Sigmoid colon (tissue), 4 donors: ENCODE data around the gene SMTNL2.

Experiments used
- EP300 ChIP-seq, 4 donors: sonication (generic); formaldehyde crosslinking; IDR thresholded peaks; one replicate each; pipeline ENCODE4 v1.6.1; 2017; ENCODE audit warnings: antibody characterized with exemption in 4 of 4
- POLR2AphosphoS5 ChIP-seq, 4 donors: sonication (generic); formaldehyde crosslinking; IDR thresholded peaks; one replicate each; pipeline ENCODE4 v1.6.1; 2017; ENCODE audit warnings: antibody characterized with exemption in 4 of 4
- TF ChIP-seq, protein P1 (sequence below), 4 experiments: fragments of 450-650 bp in 3 of 4; fragments of 200-600 bp in 1 of 4; IDR thresholded peaks; one replicate each; pipeline ENCODE4 v1.5.1; 2016 to 2019; ENCODE audit warnings: antibody characterized with exemption in 4 of 4, mild to moderate bottlenecking in 3 of 4, moderate library complexity in 2 of 4

GRCh38 chr17:4555873-4556759 is 28.2 kb upstream of the SMTNL2 start:
- TF ChIP-seq, protein P1, sequence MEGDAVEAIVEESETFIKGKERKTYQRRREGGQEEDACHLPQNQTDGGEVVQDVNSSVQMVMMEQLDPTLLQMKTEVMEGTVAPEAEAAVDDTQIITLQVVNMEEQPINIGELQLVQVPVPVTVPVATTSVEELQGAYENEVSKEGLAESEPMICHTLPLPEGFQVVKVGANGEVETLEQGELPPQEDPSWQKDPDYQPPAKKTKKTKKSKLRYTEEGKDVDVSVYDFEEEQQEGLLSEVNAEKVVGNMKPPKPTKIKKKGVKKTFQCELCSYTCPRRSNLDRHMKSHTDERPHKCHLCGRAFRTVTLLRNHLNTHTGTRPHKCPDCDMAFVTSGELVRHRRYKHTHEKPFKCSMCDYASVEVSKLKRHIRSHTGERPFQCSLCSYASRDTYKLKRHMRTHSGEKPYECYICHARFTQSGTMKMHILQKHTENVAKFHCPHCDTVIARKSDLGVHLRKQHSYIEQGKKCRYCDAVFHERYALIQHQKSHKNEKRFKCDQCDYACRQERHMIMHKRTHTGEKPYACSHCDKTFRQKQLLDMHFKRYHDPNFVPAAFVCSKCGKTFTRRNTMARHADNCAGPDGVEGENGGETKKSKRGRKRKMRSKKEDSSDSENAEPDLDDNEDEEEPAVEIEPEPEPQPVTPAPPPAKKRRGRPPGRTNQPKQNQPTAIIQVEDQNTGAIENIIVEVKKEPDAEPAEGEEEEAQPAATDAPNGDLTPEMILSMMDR (IDR thresholded peaks at IDR 0.05): no peak
- no peak for TF ChIP-seq POLR2AphosphoS5 (IDR thresholded peaks at IDR 0.05)
- TF ChIP-seq EP300 (IDR thresholded peaks at IDR 0.05): no peak
